Stimulated activated CD4-positive, alpha-beta T cell treated with anti-CD3 and anti-CD28 coated beads, Interleukin-15, amount 100 ng/mL, for 24 hours (primary cell): ENCODE measurements around the gene GZMH.
"Not testable (repeated sequence)": the region's sequence is repeated elsewhere in the genome, so short reads cannot be mapped to it uniquely, and the experiment has no call there.

ENCODE experiments used
- DNase-seq: peaks from one replicate; pipeline ENCODE4 v3.0.0-alpha.2; 2020

The GZMH gene

DNA sequence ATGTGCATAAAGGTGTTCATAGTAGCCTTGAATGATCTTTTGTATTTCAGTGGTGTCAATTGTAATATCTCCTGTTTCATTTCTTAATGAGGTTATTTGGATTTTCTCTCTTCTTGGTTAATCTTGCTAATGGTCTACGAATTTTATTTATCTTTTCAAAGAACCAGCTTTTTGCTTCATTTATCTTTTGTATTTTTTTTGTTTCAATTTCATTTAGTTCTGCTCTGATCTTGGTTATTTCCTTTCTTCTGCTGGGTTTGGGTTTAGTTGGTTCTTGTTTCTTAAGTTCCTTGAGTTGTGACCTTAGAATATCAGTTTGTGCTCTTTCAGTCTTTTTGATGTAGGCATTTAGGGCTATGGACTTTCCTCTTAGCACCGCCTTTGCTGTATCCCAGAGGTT, 18.5 kb downstream of the GZMH start:
- not testable (repeated sequence) for DNase-seq

GRCh38 chr14:24584402-24584801, 25.1 kb downstream of the GZMH start:
- DNase-seq: not testable (repeated sequence)

GRCh38 chr14:24578558-24578957, 30.9 kb downstream of the GZMH start:
- DNase-seq: no peak

GRCh38 chr14:24576771-24577170, 32.7 kb downstream of the GZMH start:
- DNase-seq: no peak

GRCh38 chr14:24576182-24576581, 33.3 kb downstream of the GZMH start, which contains the start of gene CTSG:
Gene CTSG, minus strand, starts transcription at chr14:24576250. Its CDS starts 27 bp downstream, at chr14:24576223.
- DNase-seq: no peak

DNA sequence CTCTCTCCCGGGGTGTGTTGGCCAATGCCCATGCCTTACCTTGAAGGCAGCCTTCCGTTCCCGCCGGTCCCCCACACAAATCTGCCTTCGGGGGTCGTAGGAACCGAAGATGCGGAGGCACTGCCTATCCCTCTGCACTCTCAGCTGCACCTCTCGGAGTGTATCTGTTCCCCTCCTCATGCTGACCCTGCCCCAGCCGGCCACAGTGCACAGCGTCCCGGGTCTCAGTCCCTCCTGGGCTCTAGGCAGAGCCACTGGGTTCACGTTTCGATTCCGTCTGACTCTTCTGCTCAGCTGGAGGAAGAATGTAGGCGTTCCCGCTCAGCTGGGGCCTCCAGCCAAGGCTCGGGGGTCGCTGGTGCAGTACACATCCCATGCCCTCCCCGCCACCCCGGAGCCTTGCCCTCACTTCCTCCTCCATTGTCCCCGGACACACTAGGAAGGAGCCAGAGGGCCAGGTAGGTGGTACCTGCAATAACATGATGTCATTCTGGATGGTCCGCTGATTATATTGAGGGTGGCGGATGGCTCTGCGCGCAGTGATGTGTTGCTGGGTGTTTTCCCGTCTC, 35.2 kb downstream of the GZMH start:
- no peak for DNase-seq

DNA sequence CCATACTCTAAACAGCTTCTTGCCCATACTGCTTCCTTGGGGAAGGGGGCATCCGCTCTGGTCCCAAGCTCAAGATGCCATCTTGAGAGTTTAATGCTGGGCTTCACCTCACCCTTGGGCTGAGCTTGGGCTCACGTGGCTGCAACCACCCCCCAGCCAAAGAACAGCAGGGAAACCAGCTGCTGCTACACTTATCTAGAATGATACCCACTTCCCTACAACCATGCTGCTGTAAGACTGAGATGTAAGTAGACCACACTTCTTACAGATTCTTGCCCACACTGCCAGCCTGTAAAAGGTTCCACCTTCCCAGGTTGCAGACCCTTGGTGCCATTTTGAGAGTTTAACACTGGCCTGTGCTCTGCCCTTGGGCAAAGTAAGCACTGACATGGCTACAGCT, 43.2 kb downstream of the GZMH start:
- DNase-seq: no peak

DNA sequence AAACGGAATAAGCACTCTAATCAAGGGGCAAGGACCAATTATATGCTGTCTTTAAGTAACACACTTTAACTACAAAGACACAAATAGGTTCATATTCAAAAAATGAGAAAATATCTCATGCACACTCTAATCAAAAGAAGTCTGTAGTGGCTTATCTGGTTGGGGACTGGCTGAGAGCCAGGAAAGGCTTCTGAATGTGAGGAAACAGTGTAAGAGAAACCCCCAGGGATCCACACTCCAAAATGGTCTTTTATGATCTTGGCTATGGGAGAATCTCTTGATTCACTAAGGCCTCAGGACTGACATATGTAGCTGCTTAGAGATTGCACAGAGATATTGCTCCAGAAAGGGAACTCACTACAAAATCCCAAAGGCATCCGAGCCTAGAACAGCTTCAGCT, 43.7 kb downstream of the GZMH start:
- DNase-seq: no peak

- no peak for DNase-seq
Observed at GRCh38 chr14:24563505-24563904, 46.0 kb downstream of the GZMH start.

DNA sequence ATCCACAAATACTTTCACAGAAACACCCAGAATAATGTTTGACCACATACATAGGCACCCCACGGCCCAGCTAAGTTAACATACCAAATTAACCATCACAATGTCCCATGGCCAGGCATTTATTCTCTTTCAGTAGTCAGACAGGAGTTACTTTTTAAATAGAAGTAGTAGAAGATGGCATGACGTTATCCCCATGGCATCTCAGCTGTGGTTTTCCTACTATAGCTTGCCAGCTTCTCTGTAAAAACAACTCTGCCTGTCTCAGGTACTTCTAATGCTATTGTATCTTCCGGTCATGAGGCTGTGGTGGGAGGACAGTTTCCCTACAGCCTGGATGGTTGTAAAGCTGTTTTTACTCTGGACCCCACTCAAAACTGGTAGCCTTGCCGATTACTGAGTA, 52.7 kb downstream of the GZMH start:
- DNase-seq: no peak
